NCI-H510A (cell line): ENCODE results near the gene ALK.

Experiments
- DNase-seq: peaks from one replicate; lab custom pipeline; 2025; lab: John Stamatoyannopoulos, UW

The ALK gene

GRCh38 chr2:29400930-29401653 is 520.3 kb downstream of the ALK start:
- no peak for DNase-seq

- no peak for DNase-seq
These were observed 522.8 kb downstream of the ALK start for GRCh38 chr2:29398384-29399237.

- DNase-seq, result no peak
These were observed 523.7 kb downstream of the ALK start for GRCh38 chr2:29397713-29398112.

- DNase-seq, result no peak
These were observed 524.3 kb downstream of the ALK start for GRCh38 chr2:29397039-29397438.

- no peak for DNase-seq
These were observed 526.4 kb downstream of the ALK start for GRCh38 chr2:29394981-29395350.

- no peak for DNase-seq
These were observed 526.9 kb downstream of the ALK start for GRCh38 chr2:29394311-29394980.

- no peak for DNase-seq
These were observed 527.7 kb downstream of the ALK start for GRCh38 chr2:29393676-29394075.

GRCh38 chr2:29392774-29393173 is 528.6 kb downstream of the ALK start:
- DNase-seq, result no peak

GRCh38 chr2:29390136-29390535 is 531.2 kb downstream of the ALK start:
- DNase-seq, result no peak

- DNase-seq, result no peak
These were observed 531.7 kb downstream of the ALK start for GRCh38 chr2:29389686-29390085.

- DNase-seq, result no peak
These were observed 533.3 kb downstream of the ALK start for GRCh38 chr2:29388071-29388470.

GRCh38 chr2:29382486-29382885 is 538.9 kb downstream of the ALK start:
- DNase-seq, result no peak

- DNase-seq, result no peak
These were observed 543.6 kb downstream of the ALK start for GRCh38 chr2:29377788-29378187.

GRCh38 chr2:29376541-29376940 is 544.8 kb downstream of the ALK start:
- no peak for DNase-seq

- no peak for DNase-seq
These were observed 545.5 kb downstream of the ALK start for GRCh38 chr2:29375843-29376242.

- DNase-seq, result peak; percentile 31
These were observed 546.6 kb downstream of the ALK start for GRCh38 chr2:29374823-29375222.

- no peak for DNase-seq
These were observed 547.5 kb downstream of the ALK start for GRCh38 chr2:29373870-29374269.

GRCh38 chr2:29372185-29372584 is 549.2 kb downstream of the ALK start:
- DNase-seq, result no peak

- DNase-seq, result no peak
These were observed 550.7 kb downstream of the ALK start for GRCh38 chr2:29370581-29371125.

- DNase-seq, result no peak
These were observed 551.2 kb downstream of the ALK start for GRCh38 chr2:29370173-29370572.

- no peak for DNase-seq
These were observed 552.7 kb downstream of the ALK start for GRCh38 chr2:29368659-29369040.

GRCh38 chr2:29367986-29368658 is 553.3 kb downstream of the ALK start:
- DNase-seq, result no peak
